Measurements from ENCODE around the gene GRIN3B.

The GRIN3B gene

DNA sequence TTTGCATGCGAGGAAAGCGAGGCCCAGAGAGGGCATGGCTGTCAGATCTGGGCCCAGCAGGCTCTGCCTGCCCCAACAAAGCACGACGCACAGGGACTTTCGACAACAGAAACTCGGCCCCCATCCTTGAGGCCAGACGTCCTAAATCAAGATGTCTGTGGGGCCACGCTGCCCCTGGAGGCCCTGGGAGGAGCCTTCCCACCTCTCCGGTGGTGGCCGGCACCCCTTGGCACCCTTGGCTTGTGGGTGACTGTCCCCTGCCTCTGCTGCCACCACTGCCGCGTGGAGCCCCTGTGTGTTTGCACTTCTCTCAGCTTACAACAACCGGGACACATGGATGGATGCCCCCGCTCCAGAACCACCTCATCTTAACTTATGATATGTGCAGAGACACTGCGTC, 11.7 kb upstream of the GRIN3B start:
- TF ChIP-seq POLR2AphosphoS5 (IDR thresholded peaks at IDR 0.05; ENCODE audit: low read depth, low read length) (no peak), TAF1 (IDR thresholded peaks at IDR 0.05; ENCODE audit: borderline replicate concordance, insufficient read depth, low read length) (no peak), SIN3A (IDR thresholded peaks at IDR 0.05; ENCODE audit: borderline replicate concordance, insufficient read depth, low read length) (no peak), FOXP2 (optimal IDR thresholded peaks at IDR 0.05; ENCODE audit: borderline replicate concordance, extremely low read depth, extremely low read length, insufficient read depth) (no peak)
- TF ChIP-seq, protein P1, sequence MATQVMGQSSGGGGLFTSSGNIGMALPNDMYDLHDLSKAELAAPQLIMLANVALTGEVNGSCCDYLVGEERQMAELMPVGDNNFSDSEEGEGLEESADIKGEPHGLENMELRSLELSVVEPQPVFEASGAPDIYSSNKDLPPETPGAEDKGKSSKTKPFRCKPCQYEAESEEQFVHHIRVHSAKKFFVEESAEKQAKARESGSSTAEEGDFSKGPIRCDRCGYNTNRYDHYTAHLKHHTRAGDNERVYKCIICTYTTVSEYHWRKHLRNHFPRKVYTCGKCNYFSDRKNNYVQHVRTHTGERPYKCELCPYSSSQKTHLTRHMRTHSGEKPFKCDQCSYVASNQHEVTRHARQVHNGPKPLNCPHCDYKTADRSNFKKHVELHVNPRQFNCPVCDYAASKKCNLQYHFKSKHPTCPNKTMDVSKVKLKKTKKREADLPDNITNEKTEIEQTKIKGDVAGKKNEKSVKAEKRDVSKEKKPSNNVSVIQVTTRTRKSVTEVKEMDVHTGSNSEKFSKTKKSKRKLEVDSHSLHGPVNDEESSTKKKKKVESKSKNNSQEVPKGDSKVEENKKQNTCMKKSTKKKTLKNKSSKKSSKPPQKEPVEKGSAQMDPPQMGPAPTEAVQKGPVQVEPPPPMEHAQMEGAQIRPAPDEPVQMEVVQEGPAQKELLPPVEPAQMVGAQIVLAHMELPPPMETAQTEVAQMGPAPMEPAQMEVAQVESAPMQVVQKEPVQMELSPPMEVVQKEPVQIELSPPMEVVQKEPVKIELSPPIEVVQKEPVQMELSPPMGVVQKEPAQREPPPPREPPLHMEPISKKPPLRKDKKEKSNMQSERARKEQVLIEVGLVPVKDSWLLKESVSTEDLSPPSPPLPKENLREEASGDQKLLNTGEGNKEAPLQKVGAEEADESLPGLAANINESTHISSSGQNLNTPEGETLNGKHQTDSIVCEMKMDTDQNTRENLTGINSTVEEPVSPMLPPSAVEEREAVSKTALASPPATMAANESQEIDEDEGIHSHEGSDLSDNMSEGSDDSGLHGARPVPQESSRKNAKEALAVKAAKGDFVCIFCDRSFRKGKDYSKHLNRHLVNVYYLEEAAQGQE (IDR thresholded peaks at IDR 0.05; ENCODE audit: insufficient read depth in 1 of 2, low read depth in 2 of 2, low read length in 2 of 2) = no peak

DNA sequence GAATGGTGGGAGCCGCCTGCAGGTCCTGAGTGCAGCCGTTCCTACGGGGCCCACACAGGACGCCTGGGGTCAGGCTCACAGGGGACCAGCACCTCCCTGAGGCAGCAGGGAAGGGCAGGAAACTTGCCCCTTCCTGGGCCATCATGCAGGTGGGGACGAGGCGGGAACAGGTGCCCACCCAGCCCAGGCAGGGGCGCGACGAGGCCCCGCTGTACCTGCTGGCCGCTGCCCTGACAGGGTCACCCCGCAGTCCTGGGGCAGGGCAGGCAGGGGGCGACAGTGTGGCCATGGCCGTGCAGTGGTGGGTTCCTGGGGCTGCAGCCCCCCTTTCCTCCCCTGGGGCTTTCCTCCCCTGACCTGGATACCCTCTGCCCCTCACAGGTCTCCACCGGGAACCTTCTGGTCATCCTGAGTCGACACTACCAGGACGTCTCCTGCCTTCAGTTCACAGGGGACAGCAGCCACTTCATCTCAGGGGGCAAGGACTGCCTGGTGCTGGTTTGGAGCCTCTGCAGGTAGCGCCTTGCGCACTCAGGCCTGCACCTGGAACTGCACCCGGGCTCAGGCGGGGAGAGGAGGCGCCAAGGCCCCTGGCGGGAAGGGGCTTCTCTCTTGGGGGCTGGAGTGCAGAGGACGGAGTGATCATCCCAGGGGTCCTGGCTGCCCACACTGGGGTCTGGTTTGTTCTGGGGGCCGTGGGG, 10.7 kb upstream of the GRIN3B start:
- TF ChIP-seq, protein P1 (IDR thresholded peaks at IDR 0.05; ENCODE audit: insufficient read depth in 1 of 2, low read depth in 2 of 2, low read length in 2 of 2) = no peak
- TF ChIP-seq TAF1 (IDR thresholded peaks at IDR 0.05; ENCODE audit: borderline replicate concordance, insufficient read depth, low read length) = no peak
- no peak for TF ChIP-seq POLR2AphosphoS5 (IDR thresholded peaks at IDR 0.05; ENCODE audit: low read depth, low read length)
- no peak for TF ChIP-seq SIN3A (IDR thresholded peaks at IDR 0.05; ENCODE audit: borderline replicate concordance, insufficient read depth, low read length)
- TF ChIP-seq FOXP2 (optimal IDR thresholded peaks at IDR 0.05; ENCODE audit: borderline replicate concordance, extremely low read depth, extremely low read length, insufficient read depth) = no peak

DNA sequence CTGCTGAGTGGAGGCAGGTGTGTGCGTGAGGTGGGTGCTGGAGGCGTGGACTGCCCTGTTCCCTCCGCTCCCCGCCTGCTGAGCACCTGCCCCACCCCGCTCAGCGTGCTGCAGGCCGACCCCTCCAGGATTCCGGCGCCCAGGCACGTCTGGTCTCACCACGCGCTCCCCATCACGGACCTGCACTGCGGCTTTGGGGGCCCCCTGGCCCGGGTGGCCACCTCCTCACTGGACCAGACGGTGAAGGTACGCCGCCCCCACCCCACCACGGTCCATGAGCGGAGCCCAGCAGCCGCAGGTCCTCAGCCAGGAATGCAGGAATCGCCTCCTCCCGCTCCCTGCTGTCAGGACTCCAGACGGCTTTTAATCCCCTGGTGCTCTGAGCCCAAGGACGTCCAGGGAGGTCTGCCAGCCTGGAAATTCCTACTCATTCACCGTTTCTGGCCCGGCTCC, 10.1 kb upstream of the GRIN3B start:
- TF ChIP-seq SIN3A (IDR thresholded peaks at IDR 0.05; ENCODE audit: borderline replicate concordance, insufficient read depth, low read length) = no peak
- TF ChIP-seq TAF1 (IDR thresholded peaks at IDR 0.05; ENCODE audit: borderline replicate concordance, insufficient read depth, low read length) = no peak
- TF ChIP-seq, protein P1 (IDR thresholded peaks at IDR 0.05; ENCODE audit: insufficient read depth in 1 of 2, low read depth in 2 of 2, low read length in 2 of 2) = no peak
- no peak for TF ChIP-seq FOXP2 (optimal IDR thresholded peaks at IDR 0.05; ENCODE audit: borderline replicate concordance, extremely low read depth, extremely low read length, insufficient read depth)
- TF ChIP-seq POLR2AphosphoS5 (IDR thresholded peaks at IDR 0.05; ENCODE audit: low read depth, low read length) = no peak

DNA sequence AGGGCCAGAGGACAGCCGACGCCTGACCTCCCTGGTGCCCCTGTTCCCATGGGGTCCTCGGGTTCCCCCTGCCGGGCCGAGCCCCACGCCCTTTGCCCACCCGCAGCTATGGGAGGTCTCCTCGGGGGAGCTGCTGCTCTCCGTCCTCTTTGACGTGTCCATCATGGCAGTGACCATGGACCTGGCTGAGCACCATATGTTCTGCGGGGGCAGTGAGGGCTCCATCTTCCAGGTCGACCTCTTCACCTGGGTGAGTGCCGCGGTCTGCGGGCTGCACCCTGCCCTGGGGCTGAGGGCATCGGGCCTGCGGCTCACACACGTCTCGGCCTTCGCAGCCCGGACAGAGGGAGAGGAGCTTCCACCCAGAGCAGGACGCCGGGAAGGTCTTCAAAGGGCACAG, 9.5 kb upstream of the GRIN3B start:
- TF ChIP-seq SIN3A (IDR thresholded peaks at IDR 0.05; ENCODE audit: borderline replicate concordance, insufficient read depth, low read length) = no peak
- TF ChIP-seq, protein P1 (IDR thresholded peaks at IDR 0.05; ENCODE audit: insufficient read depth in 1 of 2, low read depth in 2 of 2, low read length in 2 of 2) = no peak
- TF ChIP-seq TAF1 (IDR thresholded peaks at IDR 0.05; ENCODE audit: borderline replicate concordance, insufficient read depth, low read length) = no peak
- no peak for TF ChIP-seq FOXP2 (optimal IDR thresholded peaks at IDR 0.05; ENCODE audit: borderline replicate concordance, extremely low read depth, extremely low read length, insufficient read depth)
- no peak for TF ChIP-seq POLR2AphosphoS5 (IDR thresholded peaks at IDR 0.05; ENCODE audit: low read depth, low read length)
